IMR-90 (cell line): ENCODE data around the gene OSBPL2. TPM values are rescaled to one million over a fixed set of nuclear protein-coding genes. Genes with fewer than 3 reads are reported as not detected.

Source experiments
- ATAC-seq: fragments of 200-7000 bp; cut with Tn5 transposase; 2 replicates; pipeline ENCODE4 v1.9.1; 2020; ENCODE audit warnings: low read depth, mild to moderate bottlenecking, moderate library complexity
- BruUV-seq: library from RNA; stranded (reverse); fragments of 400-500 nt; replicated peaks from 2 replicates; lab custom pipeline; 2021; lab: Mats Ljungman, UMichigan
- CTCF ChIA-PET: fragments of 300-600 bp; formaldehyde crosslinking; extraction: SDS; loops from one replicate; lab custom pipeline; 2021; ENCODE audit warnings: antibody characterized with exemption; lab: Yijun Ruan, JAX
- POLR2A ChIA-PET: fragments of 300-600 bp; sonication (Branson Sonifier 250); formaldehyde crosslinking; loops from one replicate; lab custom pipeline; 2022; ENCODE audit warnings: antibody characterized with exemption; ENCODE audit not compliant: unreplicated experiment; lab: Charles Lee
- DNase-seq: peaks from one replicate; pipeline ENCODE4 v3.0.0; 2013
- H2AFZ ChIP-seq: replicated peaks from 2 replicates; pipeline ENCODE3; 2013; ENCODE audit warnings: low read length, mild to moderate bottlenecking; ENCODE audit not compliant: poor library complexity
- H2AK5ac ChIP-seq: 2 replicates; pipeline ENCODE4 v1.6.1; 2013; ENCODE audit warnings: low read depth, low read length, inconsistent platforms
- H2AK9ac ChIP-seq: replicated peaks from 2 replicates; pipeline ENCODE3; 2013; ENCODE audit warnings: mild to moderate bottlenecking, low read depth, low read length, moderate library complexity; ENCODE audit not compliant: poor library complexity
- H2BK120ac ChIP-seq: 2 replicates; pipeline ENCODE4 v1.6.1; 2013; ENCODE audit warnings: low read depth, low read length, inconsistent platforms
- H2BK15ac ChIP-seq: 3 replicates; pipeline ENCODE4 v1.6.1; 2013; ENCODE audit warnings: low read depth, low read length, inconsistent platforms
- H2BK20ac ChIP-seq: 2 replicates; pipeline ENCODE4 v1.6.1; 2013; ENCODE audit warnings: low read depth, mild to moderate bottlenecking, inconsistent platforms, low read length, moderate library complexity
- H2BK5ac ChIP-seq: 2 replicates; pipeline ENCODE4 v1.6.1; 2013; ENCODE audit warnings: mild to moderate bottlenecking, low read depth, low read length, inconsistent platforms; ENCODE audit not compliant: poor library complexity, severe bottlenecking
- H3K14ac ChIP-seq: replicated peaks from 2 replicates; pipeline ENCODE4 v1.6.1; 2013; ENCODE audit warnings: low read depth, low read length, inconsistent platforms
- H3K18ac ChIP-seq: 2 replicates; pipeline ENCODE4 v1.6.1; 2013; ENCODE audit warnings: low read depth, low read length, control low read depth
- H3K23ac ChIP-seq: 2 replicates; pipeline ENCODE4 v1.6.1; 2013; ENCODE audit warnings: low read depth, low read length, inconsistent platforms
- H3K27ac ChIP-seq: 2 replicates; pipeline ENCODE4 v1.5.1; 2013; ENCODE audit warnings: mild to moderate bottlenecking, control low read depth, low read length; ENCODE audit not compliant: insufficient read depth
- H3K27me3 ChIP-seq: 2 replicates; pipeline ENCODE4 v1.6.1; 2013; ENCODE audit warnings: low read length; ENCODE audit not compliant: control insufficient read depth, insufficient read depth
- H3K36me3 ChIP-seq: 2 replicates; pipeline ENCODE4 v1.6.1; 2013; ENCODE audit warnings: low read length, mixed read lengths; ENCODE audit not compliant: control insufficient read depth, insufficient read depth
- H3K4ac ChIP-seq: 2 replicates; pipeline ENCODE4 v1.6.1; 2013; ENCODE audit warnings: low read depth, low read length, inconsistent platforms
- H3K4me1 ChIP-seq: 2 replicates; pipeline ENCODE4 v1.6.1; 2013; ENCODE audit warnings: low read length, mixed read lengths; ENCODE audit not compliant: control insufficient read depth, insufficient read depth
- H3K4me2 ChIP-seq: 2 replicates; pipeline ENCODE4 v1.6.1; 2013; ENCODE audit warnings: low read depth, mild to moderate bottlenecking, control low read depth, low read length, moderate library complexity
- H3K4me3 ChIP-seq: 2 replicates; pipeline ENCODE4 v1.5.1; 2013; ENCODE audit warnings: low read depth, mild to moderate bottlenecking, control low read depth, low read length, moderate library complexity; ENCODE audit not compliant: insufficient read depth
- H3K56ac ChIP-seq: 2 replicates; pipeline ENCODE4 v1.6.1; 2013; ENCODE audit warnings: low read length, inconsistent platforms; ENCODE audit not compliant: insufficient read depth; ENCODE audit errors: extremely low read depth
- H3K79me1 ChIP-seq, 2 experiments: 2 replicates each; pipeline ENCODE4 v1.6.1; 2013; ENCODE audit warnings: low read length in 2 of 2, inconsistent platforms in 1 of 2, low read depth in 1 of 2
- H3K9ac ChIP-seq: 2 replicates; pipeline ENCODE4 v1.6.1; 2013; ENCODE audit warnings: low read depth, low read length, control low read depth
- H3K9me1 ChIP-seq: 2 replicates; pipeline ENCODE4 v1.6.1; 2013; ENCODE audit warnings: low read length, inconsistent platforms; ENCODE audit not compliant: insufficient read depth
- H3K9me3 ChIP-seq: 2 replicates; pipeline ENCODE4 v1.6.1; 2013; ENCODE audit warnings: low read length; ENCODE audit not compliant: control insufficient read depth, insufficient read depth
- H4K20me1 ChIP-seq: 2 replicates; pipeline ENCODE4 v1.6.1; 2013; ENCODE audit warnings: low read length, inconsistent platforms; ENCODE audit not compliant: insufficient read depth
- H4K5ac ChIP-seq: 2 replicates; pipeline ENCODE4 v1.6.1; 2013; ENCODE audit warnings: mild to moderate bottlenecking, low read depth, low read length, control low read depth
- H4K8ac ChIP-seq, 2 experiments: 2 replicates each; pipeline ENCODE4 v1.6.1; 2013; ENCODE audit warnings: low read depth in 2 of 2, low read length in 2 of 2, control low read depth in 1 of 2, inconsistent platforms in 1 of 2
- H4K91ac ChIP-seq: 2 replicates; pipeline ENCODE4 v1.6.1; 2013; ENCODE audit warnings: low read depth, low read length, inconsistent platforms; ENCODE audit not compliant: insufficient read depth
- BHLHE40 ChIP-seq: fragments of 150-350 bp; IDR thresholded peaks from 2 replicates; pipeline ENCODE4 v1.6.1; 2016; ENCODE audit warnings: mild to moderate bottlenecking, low read depth, low read length
- CHD1 ChIP-seq: IDR thresholded peaks from 2 replicates; pipeline ENCODE4 v1.6.1; 2012; ENCODE audit warnings: low read depth, low read length, improper control_type of control experiment
- CTCF ChIP-seq: conservative IDR thresholded peaks from 2 replicates; pipeline ENCODE4 v1.5.1; 2012; ENCODE audit warnings: mild to moderate bottlenecking, low read depth, low read length, improper control_type of control experiment
- ELK1 ChIP-seq: fragments of 150-350 bp; IDR thresholded peaks from 2 replicates; pipeline ENCODE4 v1.6.1; 2016; ENCODE audit warnings: low read depth, mild to moderate bottlenecking, low read length, moderate library complexity, borderline replicate concordance
- FOS ChIP-seq: fragments of 150-350 bp; IDR thresholded peaks from 2 replicates; pipeline ENCODE4 v1.6.1; 2016; ENCODE audit warnings: low read depth, low read length
- MAZ ChIP-seq: IDR thresholded peaks from 2 replicates; pipeline ENCODE4 v1.6.1; 2012; ENCODE audit warnings: low read depth, mild to moderate bottlenecking, low read length, improper control_type of control experiment, moderate library complexity, borderline replicate concordance
- MXI1 ChIP-seq: IDR thresholded peaks from 2 replicates; pipeline ENCODE4 v1.6.1; 2012; ENCODE audit warnings: low read depth, mild to moderate bottlenecking, low read length, moderate library complexity, borderline replicate concordance
- NFE2L2 ChIP-seq: fragments of 150-350 bp; IDR thresholded peaks from 2 replicates; pipeline ENCODE4 v1.6.1; 2016; ENCODE audit warnings: low read depth, mild to moderate bottlenecking, low read length
- POLR2A ChIP-seq: IDR thresholded peaks from 2 replicates; pipeline ENCODE4 v1.6.1; 2012; ENCODE audit warnings: mild to moderate bottlenecking, low read depth, low read length
- RAD21 ChIP-seq: IDR thresholded peaks from 2 replicates; pipeline ENCODE4 v1.6.1; 2012; ENCODE audit warnings: low read length, improper control_type of control experiment
- RCOR1 ChIP-seq: IDR thresholded peaks from 2 replicates; pipeline ENCODE4 v1.6.1; 2012; ENCODE audit warnings: mild to moderate bottlenecking, low read length, improper control_type of control experiment; ENCODE audit not compliant: insufficient replicate concordance
- RFX5 ChIP-seq: IDR thresholded peaks from 2 replicates; pipeline ENCODE4 v1.8.0; 2012; ENCODE audit warnings: low read depth, mild to moderate bottlenecking, low read length, moderate library complexity
- SMC3 ChIP-seq: fragments of 150-350 bp; IDR thresholded peaks from 2 replicates; pipeline ENCODE4 v1.6.1; 2016; ENCODE audit warnings: low read depth, mild to moderate bottlenecking, antibody characterized with exemption, low read length, moderate library complexity
- WGBS, 2 experiments: methylation state at CpG; one replicate each; pipeline versions ENCODE4 v1.1.5 to v1.1.7; 2013; ENCODE audit warnings: missing lambda C conversion rate in 2 of 2; ENCODE audit not compliant: insufficient read length in 1 of 2; ENCODE audit errors: extremely low coverage in 2 of 2; 5-methylcytosine and 5-hydroxymethylcytosine counted together
- dilution Hi-C: fragments of 300-500 bp; cut with HindIII; formaldehyde crosslinking; loops from one replicate; pipeline ENCODE4 v1.14.3; 2018; ENCODE audit warnings: low sequenced_read_pairs; ENCODE audit not compliant: unreplicated experiment
- in situ Hi-C: fragments of 300-500 bp; cut with MboI; formaldehyde crosslinking; loops from 3 replicates; pipeline ENCODE4 v1.14.3; 2019; ENCODE audit warnings: low sequenced_read_pairs, inconsistent platforms, mixed read lengths
- intact Hi-C: fragments of 100-400 bp; cut with micrococcal nuclease; formaldehyde crosslinking; loops from 2 replicates; pipeline ENCODE4 v1.10.0; 2022
- polyA plus RNA-seq, 3 experiments: library from polyadenylated mRNA; depleted of rRNA; stranded (reverse); fragments of >200 nt; gene quantifications; 2 replicates each; pipeline ENCODE4 v1.2.3, GENCODE V29; 2012; ENCODE audit warnings: low replicate concordance in 1 of 3
- total RNA-seq: library from RNA; depleted of rRNA; stranded (reverse); fragments of >200 nt; gene quantifications from 2 replicates; pipeline ENCODE4 v1.2.3, GENCODE V29; 2012

The OSBPL2 gene
- total and polyA plus RNA-seq, 2 of the 4 experiments (the other 2 are of a cell fraction), result 19.3 to 27.6 TPM

DNA sequence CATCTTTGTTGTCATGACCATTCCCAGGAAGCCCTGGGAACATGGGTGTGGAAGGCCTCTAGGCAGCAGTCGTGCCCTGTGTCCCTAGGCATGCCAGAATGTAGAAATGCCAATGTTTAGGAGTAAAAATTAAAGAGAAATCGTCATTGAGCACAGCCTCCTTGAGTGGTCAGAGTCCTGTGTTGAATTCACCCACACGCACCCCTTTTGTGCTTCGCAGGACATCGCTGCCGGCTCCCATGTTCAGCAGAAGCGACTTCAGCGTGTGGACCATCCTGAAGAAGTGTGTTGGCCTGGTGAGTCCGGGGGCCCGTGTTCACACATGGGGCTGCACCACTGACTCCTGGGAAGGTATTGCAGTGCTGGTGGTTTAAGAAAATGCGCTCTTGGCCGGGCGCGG, 25.1 kb downstream of the OSBPL2 start:
- BruUV-seq, result no TSS peak

More for the DNA sequence above, 25.1 kb downstream of the OSBPL2 start:
- DNase-seq (no peak), ATAC-seq (no peak)
- Histone ChIP-seq H3K79me1 (peaks cover 28 to 39% of the 10 kb centered on the region in 2 experiments), H3K4me3 (no peak overlapping the region), H3K4me1 (peaks cover 6% of the 10 kb centered on the region; the same call in 1 of the 2 replicates), H4K20me1 (peaks cover 25% of the 10 kb centered on the region), H2AK5ac (no peak overlapping the region), H3K9ac (no peak overlapping the region), H4K8ac (no peak overlapping the region), H2AFZ (no peak overlapping the region), H4K5ac (no peak overlapping the region), H3K9me3 (peaks cover 2% of the 10 kb centered on the region), H3K56ac (no peak overlapping the region), H3K4me2 (no peak overlapping the region), H3K4ac (no peak overlapping the region), H4K91ac (no peak overlapping the region), H3K9me1 (peaks cover 7% of the 10 kb centered on the region; the same call in 1 of the 2 replicates), H3K27me3 (no peaks in the 10 kb centered on the region), H2BK15ac (no peak overlapping the region), H3K14ac (no peak overlapping the region), H3K36me3 (peaks cover 53% of the 10 kb centered on the region), H2BK120ac (no peak overlapping the region), H2BK5ac (no peak overlapping the region), H2AK9ac (no peak overlapping the region), H3K18ac (no peak overlapping the region), H3K23ac (no peak overlapping the region), H2BK20ac (no peak overlapping the region), H3K27ac (no peak overlapping the region)
- CTCF ChIA-PET, result no interaction called here
- in situ Hi-C loops (no loop called here), dilution Hi-C loops (no loop called here), intact Hi-C loops (no loop called here)
- no peak for TF ChIP-seq CTCF
- no peak for TF ChIP-seq ELK1
- no peak for TF ChIP-seq MAZ
- no peak for TF ChIP-seq BHLHE40
- TF ChIP-seq CHD1, result no peak
- no peak for TF ChIP-seq NFE2L2
- no peak for TF ChIP-seq POLR2A
- no peak for TF ChIP-seq RCOR1
- TF ChIP-seq RAD21, result no peak
- no peak for TF ChIP-seq MXI1
- TF ChIP-seq RFX5, result no peak
- TF ChIP-seq SMC3, result no peak
- TF ChIP-seq FOS, result no peak
- WGBS, 2 experiments, result 94% methylated on average over 6 of the region's 14 CpGs; no CpG with 5 or more reads in 1 of the 2 experiments
- POLR2A ChIA-PET, result no interaction called here
